IMR-90 (cell line): ENCODE results near the gene POLE4. TPM values are rescaled to one million over a fixed set of nuclear protein-coding genes. Genes with fewer than 3 reads are reported as not detected.

ENCODE experiments used
- ATAC-seq: fragments of 200-7000 bp; cut with Tn5 transposase; 2 replicates; pipeline ENCODE4 v1.9.1; 2020; ENCODE audit warnings: low read depth, mild to moderate bottlenecking, moderate library complexity
- BruUV-seq: library from RNA; stranded (reverse); fragments of 400-500 nt; replicated peaks from 2 replicates; lab custom pipeline; 2021; lab: Mats Ljungman, UMichigan
- CTCF ChIA-PET: fragments of 300-600 bp; formaldehyde crosslinking; extraction: SDS; loops from one replicate; lab custom pipeline; 2021; ENCODE audit warnings: antibody characterized with exemption; lab: Yijun Ruan, JAX
- POLR2A ChIA-PET: fragments of 300-600 bp; sonication (Branson Sonifier 250); formaldehyde crosslinking; loops from one replicate; lab custom pipeline; 2022; ENCODE audit warnings: antibody characterized with exemption; ENCODE audit not compliant: unreplicated experiment; lab: Charles Lee
- DNase-seq: peaks from one replicate; pipeline ENCODE4 v3.0.0; 2013
- H2AFZ ChIP-seq: replicated peaks from 2 replicates; pipeline ENCODE3; 2013; ENCODE audit warnings: low read length, mild to moderate bottlenecking; ENCODE audit not compliant: poor library complexity
- H2AK5ac ChIP-seq: 2 replicates; pipeline ENCODE4 v1.6.1; 2013; ENCODE audit warnings: low read depth, low read length, inconsistent platforms
- H2AK9ac ChIP-seq: replicated peaks from 2 replicates; pipeline ENCODE3; 2013; ENCODE audit warnings: mild to moderate bottlenecking, low read depth, low read length, moderate library complexity; ENCODE audit not compliant: poor library complexity
- H2BK120ac ChIP-seq: 2 replicates; pipeline ENCODE4 v1.6.1; 2013; ENCODE audit warnings: low read depth, low read length, inconsistent platforms
- H2BK15ac ChIP-seq: 3 replicates; pipeline ENCODE4 v1.6.1; 2013; ENCODE audit warnings: low read depth, low read length, inconsistent platforms
- H2BK20ac ChIP-seq: 2 replicates; pipeline ENCODE4 v1.6.1; 2013; ENCODE audit warnings: low read depth, mild to moderate bottlenecking, inconsistent platforms, low read length, moderate library complexity
- H2BK5ac ChIP-seq: 2 replicates; pipeline ENCODE4 v1.6.1; 2013; ENCODE audit warnings: mild to moderate bottlenecking, low read depth, low read length, inconsistent platforms; ENCODE audit not compliant: poor library complexity, severe bottlenecking
- H3K14ac ChIP-seq: replicated peaks from 2 replicates; pipeline ENCODE4 v1.6.1; 2013; ENCODE audit warnings: low read depth, low read length, inconsistent platforms
- H3K18ac ChIP-seq: 2 replicates; pipeline ENCODE4 v1.6.1; 2013; ENCODE audit warnings: low read depth, low read length, control low read depth
- H3K23ac ChIP-seq: 2 replicates; pipeline ENCODE4 v1.6.1; 2013; ENCODE audit warnings: low read depth, low read length, inconsistent platforms
- H3K27ac ChIP-seq: 2 replicates; pipeline ENCODE4 v1.5.1; 2013; ENCODE audit warnings: mild to moderate bottlenecking, control low read depth, low read length; ENCODE audit not compliant: insufficient read depth
- H3K27me3 ChIP-seq: 2 replicates; pipeline ENCODE4 v1.6.1; 2013; ENCODE audit warnings: low read length; ENCODE audit not compliant: control insufficient read depth, insufficient read depth
- H3K36me3 ChIP-seq: 2 replicates; pipeline ENCODE4 v1.6.1; 2013; ENCODE audit warnings: low read length, mixed read lengths; ENCODE audit not compliant: control insufficient read depth, insufficient read depth
- H3K4ac ChIP-seq: 2 replicates; pipeline ENCODE4 v1.6.1; 2013; ENCODE audit warnings: low read depth, low read length, inconsistent platforms
- H3K4me1 ChIP-seq: 2 replicates; pipeline ENCODE4 v1.6.1; 2013; ENCODE audit warnings: low read length, mixed read lengths; ENCODE audit not compliant: control insufficient read depth, insufficient read depth
- H3K4me2 ChIP-seq: 2 replicates; pipeline ENCODE4 v1.6.1; 2013; ENCODE audit warnings: low read depth, mild to moderate bottlenecking, control low read depth, low read length, moderate library complexity
- H3K4me3 ChIP-seq: 2 replicates; pipeline ENCODE4 v1.5.1; 2013; ENCODE audit warnings: low read depth, mild to moderate bottlenecking, control low read depth, low read length, moderate library complexity; ENCODE audit not compliant: insufficient read depth
- H3K56ac ChIP-seq: 2 replicates; pipeline ENCODE4 v1.6.1; 2013; ENCODE audit warnings: low read length, inconsistent platforms; ENCODE audit not compliant: insufficient read depth; ENCODE audit errors: extremely low read depth
- H3K79me1 ChIP-seq, 2 experiments: 2 replicates each; pipeline ENCODE4 v1.6.1; 2013; ENCODE audit warnings: low read length in 2 of 2, inconsistent platforms in 1 of 2, low read depth in 1 of 2
- H3K9ac ChIP-seq: 2 replicates; pipeline ENCODE4 v1.6.1; 2013; ENCODE audit warnings: low read depth, low read length, control low read depth
- H3K9me1 ChIP-seq: 2 replicates; pipeline ENCODE4 v1.6.1; 2013; ENCODE audit warnings: low read length, inconsistent platforms; ENCODE audit not compliant: insufficient read depth
- H3K9me3 ChIP-seq: 2 replicates; pipeline ENCODE4 v1.6.1; 2013; ENCODE audit warnings: low read length; ENCODE audit not compliant: control insufficient read depth, insufficient read depth
- H4K20me1 ChIP-seq: 2 replicates; pipeline ENCODE4 v1.6.1; 2013; ENCODE audit warnings: low read length, inconsistent platforms; ENCODE audit not compliant: insufficient read depth
- H4K5ac ChIP-seq: 2 replicates; pipeline ENCODE4 v1.6.1; 2013; ENCODE audit warnings: mild to moderate bottlenecking, low read depth, low read length, control low read depth
- H4K8ac ChIP-seq, 2 experiments: 2 replicates each; pipeline ENCODE4 v1.6.1; 2013; ENCODE audit warnings: low read depth in 2 of 2, low read length in 2 of 2, control low read depth in 1 of 2, inconsistent platforms in 1 of 2
- H4K91ac ChIP-seq: 2 replicates; pipeline ENCODE4 v1.6.1; 2013; ENCODE audit warnings: low read depth, low read length, inconsistent platforms; ENCODE audit not compliant: insufficient read depth
- CEBPB ChIP-seq: IDR thresholded peaks from 2 replicates; pipeline ENCODE4 v1.6.1; 2012; ENCODE audit warnings: low read depth, low read length, improper control_type of control experiment
- CHD1 ChIP-seq: IDR thresholded peaks from 2 replicates; pipeline ENCODE4 v1.6.1; 2012; ENCODE audit warnings: low read depth, low read length, improper control_type of control experiment
- FOS ChIP-seq: fragments of 150-350 bp; IDR thresholded peaks from 2 replicates; pipeline ENCODE4 v1.6.1; 2016; ENCODE audit warnings: low read depth, low read length
- MAFK ChIP-seq: IDR thresholded peaks from 2 replicates; pipeline ENCODE4 v1.6.1; 2012; ENCODE audit warnings: low read depth, low read length, improper control_type of control experiment
- MAZ ChIP-seq: IDR thresholded peaks from 2 replicates; pipeline ENCODE4 v1.6.1; 2012; ENCODE audit warnings: low read depth, mild to moderate bottlenecking, low read length, improper control_type of control experiment, moderate library complexity, borderline replicate concordance
- MXI1 ChIP-seq: IDR thresholded peaks from 2 replicates; pipeline ENCODE4 v1.6.1; 2012; ENCODE audit warnings: low read depth, mild to moderate bottlenecking, low read length, moderate library complexity, borderline replicate concordance
- NFE2L2 ChIP-seq: fragments of 150-350 bp; IDR thresholded peaks from 2 replicates; pipeline ENCODE4 v1.6.1; 2016; ENCODE audit warnings: low read depth, mild to moderate bottlenecking, low read length
- POLR2A ChIP-seq: IDR thresholded peaks from 2 replicates; pipeline ENCODE4 v1.6.1; 2012; ENCODE audit warnings: mild to moderate bottlenecking, low read depth, low read length
- RAD21 ChIP-seq: IDR thresholded peaks from 2 replicates; pipeline ENCODE4 v1.6.1; 2012; ENCODE audit warnings: low read length, improper control_type of control experiment
- RCOR1 ChIP-seq: IDR thresholded peaks from 2 replicates; pipeline ENCODE4 v1.6.1; 2012; ENCODE audit warnings: mild to moderate bottlenecking, low read length, improper control_type of control experiment; ENCODE audit not compliant: insufficient replicate concordance
- SMC3 ChIP-seq: fragments of 150-350 bp; IDR thresholded peaks from 2 replicates; pipeline ENCODE4 v1.6.1; 2016; ENCODE audit warnings: low read depth, mild to moderate bottlenecking, antibody characterized with exemption, low read length, moderate library complexity
- WGBS, 2 experiments: methylation state at CpG; one replicate each; pipeline versions ENCODE4 v1.1.5 to v1.1.7; 2013; ENCODE audit warnings: missing lambda C conversion rate in 2 of 2; ENCODE audit not compliant: insufficient read length in 1 of 2; ENCODE audit errors: extremely low coverage in 2 of 2; 5-methylcytosine and 5-hydroxymethylcytosine counted together
- dilution Hi-C: fragments of 300-500 bp; cut with HindIII; formaldehyde crosslinking; loops from one replicate; pipeline ENCODE4 v1.14.3; 2018; ENCODE audit warnings: low sequenced_read_pairs; ENCODE audit not compliant: unreplicated experiment
- in situ Hi-C: fragments of 300-500 bp; cut with MboI; formaldehyde crosslinking; loops from 3 replicates; pipeline ENCODE4 v1.14.3; 2019; ENCODE audit warnings: low sequenced_read_pairs, inconsistent platforms, mixed read lengths
- intact Hi-C: fragments of 100-400 bp; cut with micrococcal nuclease; formaldehyde crosslinking; loops from 2 replicates; pipeline ENCODE4 v1.10.0; 2022
- polyA plus RNA-seq, 3 experiments: library from polyadenylated mRNA; depleted of rRNA; stranded (reverse); fragments of >200 nt; gene quantifications; 2 replicates each; pipeline ENCODE4 v1.2.3, GENCODE V29; 2012; ENCODE audit warnings: low replicate concordance in 1 of 3
- total RNA-seq: library from RNA; depleted of rRNA; stranded (reverse); fragments of >200 nt; gene quantifications from 2 replicates; pipeline ENCODE4 v1.2.3, GENCODE V29; 2012
- TF ChIP-seq, protein P1 (sequence below): fragments of 150-350 bp; IDR thresholded peaks from 2 replicates; pipeline ENCODE4 v1.6.1; 2017; ENCODE audit warnings: mild to moderate bottlenecking, antibody characterized with exemption, low read length, low read depth
- TF ChIP-seq, protein P2 (sequence below): conservative IDR thresholded peaks from 2 replicates; pipeline ENCODE4 v1.5.1; 2012; ENCODE audit warnings: mild to moderate bottlenecking, low read depth, low read length, improper control_type of control experiment
- TF ChIP-seq, protein P3 (sequence below): fragments of 150-350 bp; IDR thresholded peaks from 2 replicates; pipeline ENCODE4 v1.6.1; 2016; ENCODE audit warnings: low read depth, mild to moderate bottlenecking, low read length, moderate library complexity, borderline replicate concordance

Gene POLE4
- total and polyA plus RNA-seq, 2 of the 4 experiments (the other 2 are of a cell fraction), result 9.0 to 23.9 TPM

DNA sequence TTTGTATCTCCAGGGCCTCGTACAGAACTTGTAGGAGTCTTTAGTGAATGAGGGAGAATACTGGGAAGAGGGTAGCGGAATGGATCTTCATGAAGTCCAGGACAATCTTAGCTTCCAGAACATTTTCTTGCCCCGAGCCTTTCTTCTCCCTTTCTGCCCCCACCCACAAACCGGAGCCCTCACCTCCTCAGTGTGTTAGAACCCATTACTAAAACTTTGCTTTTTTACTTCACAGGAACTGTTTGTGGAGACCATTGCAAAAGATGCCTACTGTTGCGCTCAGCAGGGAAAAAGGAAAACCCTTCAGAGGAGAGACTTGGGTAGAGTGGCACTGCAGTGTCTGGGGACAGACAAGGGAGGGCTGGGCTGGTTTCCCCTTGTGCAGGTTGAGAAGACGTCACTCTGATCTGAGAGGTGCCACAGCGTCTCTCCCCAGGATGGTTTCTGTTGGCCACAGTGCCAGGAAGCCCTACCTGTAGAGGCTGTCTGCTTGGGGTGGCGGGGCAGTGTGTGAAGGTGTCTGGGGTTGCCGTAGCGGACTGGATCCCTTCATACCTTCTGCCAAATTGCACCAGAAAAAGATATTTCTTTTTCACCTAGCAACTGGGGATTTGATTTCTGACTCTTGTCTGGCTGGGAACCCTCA lies 786 bp downstream of the POLE4 start (continued):
- TF ChIP-seq RAD21, result no peak

DNA sequence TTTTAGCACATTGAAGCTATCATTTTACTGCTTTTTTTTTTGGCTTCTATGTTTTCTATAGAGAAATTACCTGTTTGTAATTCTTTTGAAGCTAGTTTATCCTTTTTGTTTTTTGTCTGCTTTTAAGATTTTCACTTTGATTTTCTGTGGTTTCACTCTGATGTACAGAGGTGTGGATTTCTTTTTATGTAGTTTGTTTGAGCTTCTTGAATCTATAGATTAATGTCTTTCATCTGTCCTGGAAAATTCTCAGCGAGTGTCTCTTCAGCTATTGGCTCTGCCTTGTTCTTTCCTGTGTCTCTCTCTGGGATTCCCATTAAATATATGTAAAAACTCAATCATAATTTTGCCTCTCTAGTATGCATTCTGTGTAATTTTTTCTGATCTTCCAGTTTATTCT lies 8.4 kb downstream of the POLE4 start:
- no peak for TF ChIP-seq MAZ
- no peak for TF ChIP-seq MAFK
- no peak for TF ChIP-seq CEBPB
- TF ChIP-seq, protein P1, sequence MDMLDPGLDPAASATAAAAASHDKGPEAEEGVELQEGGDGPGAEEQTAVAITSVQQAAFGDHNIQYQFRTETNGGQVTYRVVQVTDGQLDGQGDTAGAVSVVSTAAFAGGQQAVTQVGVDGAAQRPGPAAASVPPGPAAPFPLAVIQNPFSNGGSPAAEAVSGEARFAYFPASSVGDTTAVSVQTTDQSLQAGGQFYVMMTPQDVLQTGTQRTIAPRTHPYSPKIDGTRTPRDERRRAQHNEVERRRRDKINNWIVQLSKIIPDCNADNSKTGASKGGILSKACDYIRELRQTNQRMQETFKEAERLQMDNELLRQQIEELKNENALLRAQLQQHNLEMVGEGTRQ, result no peak
- no peak for TF ChIP-seq SMC3
- TF ChIP-seq CHD1, result no peak
- TF ChIP-seq, protein P2, sequence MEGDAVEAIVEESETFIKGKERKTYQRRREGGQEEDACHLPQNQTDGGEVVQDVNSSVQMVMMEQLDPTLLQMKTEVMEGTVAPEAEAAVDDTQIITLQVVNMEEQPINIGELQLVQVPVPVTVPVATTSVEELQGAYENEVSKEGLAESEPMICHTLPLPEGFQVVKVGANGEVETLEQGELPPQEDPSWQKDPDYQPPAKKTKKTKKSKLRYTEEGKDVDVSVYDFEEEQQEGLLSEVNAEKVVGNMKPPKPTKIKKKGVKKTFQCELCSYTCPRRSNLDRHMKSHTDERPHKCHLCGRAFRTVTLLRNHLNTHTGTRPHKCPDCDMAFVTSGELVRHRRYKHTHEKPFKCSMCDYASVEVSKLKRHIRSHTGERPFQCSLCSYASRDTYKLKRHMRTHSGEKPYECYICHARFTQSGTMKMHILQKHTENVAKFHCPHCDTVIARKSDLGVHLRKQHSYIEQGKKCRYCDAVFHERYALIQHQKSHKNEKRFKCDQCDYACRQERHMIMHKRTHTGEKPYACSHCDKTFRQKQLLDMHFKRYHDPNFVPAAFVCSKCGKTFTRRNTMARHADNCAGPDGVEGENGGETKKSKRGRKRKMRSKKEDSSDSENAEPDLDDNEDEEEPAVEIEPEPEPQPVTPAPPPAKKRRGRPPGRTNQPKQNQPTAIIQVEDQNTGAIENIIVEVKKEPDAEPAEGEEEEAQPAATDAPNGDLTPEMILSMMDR, result no peak
- no peak for TF ChIP-seq RCOR1
- TF ChIP-seq POLR2A, result no peak
- no peak for TF ChIP-seq FOS
- TF ChIP-seq NFE2L2, result no peak
- TF ChIP-seq MXI1, result no peak
- TF ChIP-seq, protein P3, sequence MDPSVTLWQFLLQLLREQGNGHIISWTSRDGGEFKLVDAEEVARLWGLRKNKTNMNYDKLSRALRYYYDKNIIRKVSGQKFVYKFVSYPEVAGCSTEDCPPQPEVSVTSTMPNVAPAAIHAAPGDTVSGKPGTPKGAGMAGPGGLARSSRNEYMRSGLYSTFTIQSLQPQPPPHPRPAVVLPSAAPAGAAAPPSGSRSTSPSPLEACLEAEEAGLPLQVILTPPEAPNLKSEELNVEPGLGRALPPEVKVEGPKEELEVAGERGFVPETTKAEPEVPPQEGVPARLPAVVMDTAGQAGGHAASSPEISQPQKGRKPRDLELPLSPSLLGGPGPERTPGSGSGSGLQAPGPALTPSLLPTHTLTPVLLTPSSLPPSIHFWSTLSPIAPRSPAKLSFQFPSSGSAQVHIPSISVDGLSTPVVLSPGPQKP, result no peak
- no peak overlapping the region for H2BK120ac ChIP-seq
- H4K5ac ChIP-seq, result no peak overlapping the region
- no peak for ATAC-seq
- CTCF ChIA-PET, result interaction anchor here (0.6 to 1.1 kb wide), 4 partner anchors 10 to 229 kb away, joined by 3 to 4 read pairs (median 3); no protein-coding TSS in a partner anchor
- no peaks in the 10 kb centered on the region; the same call in 1 of the 2 replicates for H3K9me1 ChIP-seq
- no CpG with 5 or more reads among the region's 1 CpG for WGBS, 2 experiments
- H3K14ac ChIP-seq, result no peak overlapping the region
- no peak overlapping the region for H2BK15ac ChIP-seq
- POLR2A ChIA-PET, result no interaction called here
- intact Hi-C loops, result no loop called here
- H3K18ac ChIP-seq, result no peak overlapping the region
- no peak overlapping the region for H2AFZ ChIP-seq
- H3K4ac ChIP-seq, result no peak overlapping the region
- no peak overlapping the region for H2BK20ac ChIP-seq
- no peak overlapping the region for H3K23ac ChIP-seq
- H4K8ac ChIP-seq, result no peak overlapping the region
- no peak for DNase-seq
- no peaks in the 10 kb centered on the region for H4K20me1 ChIP-seq
- no peak overlapping the region for H3K4me3 ChIP-seq
- H3K9ac ChIP-seq, result no peak overlapping the region
- dilution Hi-C loops, result no loop called here
- no TSS peak for BruUV-seq
- H3K27me3 ChIP-seq, result no peaks in the 10 kb centered on the region
- H2AK9ac ChIP-seq, result no peak overlapping the region
- no peak overlapping the region for H4K91ac ChIP-seq
- no peaks in the 10 kb centered on the region; the same call in 1 of the 2 replicates for H3K9me3 ChIP-seq
- H2BK5ac ChIP-seq, result no peak overlapping the region
- peaks cover 3% of the 10 kb centered on the region in 2 experiments; a peak in 2 of 4 replicates for H3K79me1 ChIP-seq
- no peak overlapping the region for H2AK5ac ChIP-seq
- no peaks in the 10 kb centered on the region for H3K4me1 ChIP-seq
- in situ Hi-C loops, result no loop called here
- H3K4me2 ChIP-seq, result no peak overlapping the region
- no peak overlapping the region for H3K56ac ChIP-seq
- H3K36me3 ChIP-seq, result peaks cover 6% of the 10 kb centered on the region
- no peak overlapping the region for H3K27ac ChIP-seq
